Lower lobe of right lung (tissue), 2 donors: ENCODE results near the gene LECT2. TPM values are rescaled to one million over a fixed set of nuclear protein-coding genes. Genes with fewer than 3 reads are reported as not detected.

Experiments used
- ATAC-seq, 2 donors: fragments of 200-7000 bp; cut with Tn5 transposase; one replicate each; pipeline ENCODE4 v1.9.1; 2020 to 2022; ENCODE audit warnings: mild to moderate bottlenecking in 2 of 2, moderate library complexity in 2 of 2
- DNase-seq: peaks from one replicate; pipeline ENCODE4 v3.0.0-alpha.2; 2020
- H3K27ac ChIP-seq: fragments of 200-600 bp; one replicate; pipeline ENCODE4 v1.8.0; 2022
- H3K27me3 ChIP-seq: fragments of 200-600 bp; one replicate; pipeline ENCODE4 v1.8.0; 2022; ENCODE audit warnings: low read depth
- H3K36me3 ChIP-seq: fragments of 200-600 bp; one replicate; pipeline ENCODE4 v1.8.0; 2022; ENCODE audit warnings: mild to moderate bottlenecking
- H3K4me1 ChIP-seq: fragments of 200-600 bp; one replicate; pipeline ENCODE4 v1.8.0; 2022
- H3K4me3 ChIP-seq: fragments of 200-600 bp; one replicate; pipeline ENCODE4 v1.8.0; 2022; ENCODE audit warnings: mild to moderate bottlenecking
- H3K9me3 ChIP-seq: fragments of 200-600 bp; one replicate; pipeline ENCODE4 v1.8.0; 2022
- intact Hi-C: fragments of 100-400 bp; cut with DNase I; formaldehyde crosslinking; loops from one replicate; pipeline ENCODE4 v1.11.0; 2022
- long read RNA-seq: library from polyadenylated mRNA; unstranded; transcript quantifications from one replicate; pipeline ENCODE4 v2.0.0, GENCODE V29; 2021
- total RNA-seq: library from RNA; stranded (reverse); fragmentation: NEBNext Ultra II Directional; extraction: Animal tissue kit (Norgen Biotek cat#: 25700); gene quantifications from one replicate; pipeline ENCODE4 v1.2.1, GENCODE V29; 2021
- TF ChIP-seq, protein P1 (sequence below): fragments of 200-600 bp; IDR thresholded peaks from one replicate; pipeline ENCODE4 v1.8.0; 2022; ENCODE audit warnings: antibody characterized with exemption, mild to moderate bottlenecking
- donor health status: DM: no; HTN: yes; CAD: no; lungs with severe emphysema.

LECT2 gene
- total RNA-seq, result not detected
- long read RNA-seq, result 0 reads

DNA sequence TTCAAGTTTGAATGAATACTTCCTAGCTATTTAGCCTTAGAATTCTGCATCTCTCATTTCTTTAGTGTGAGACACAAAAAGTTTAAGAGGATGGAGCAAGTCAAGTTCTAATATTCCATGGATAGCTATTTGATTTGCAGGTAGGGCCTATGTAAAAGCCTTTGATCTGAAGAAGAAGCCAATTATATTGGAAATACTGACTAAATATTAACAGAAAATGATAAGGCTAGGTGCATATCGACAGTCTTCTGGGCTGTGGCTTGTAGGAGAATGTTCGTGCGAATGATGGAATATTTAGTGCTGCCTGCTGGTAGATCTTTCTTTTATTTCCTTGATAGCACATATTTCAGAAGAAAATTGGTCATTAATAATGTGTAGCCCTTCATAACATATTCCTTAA, at the start of gene LECT2:
Gene LECT2, minus strand, starts transcription at position 85 of the 400 bp plus-strand sequence. CDS start 150 bp downstream, outside the sequence.
- Histone ChIP-seq H3K36me3 (no peaks in the 10 kb centered on the region), H3K27me3 (no peaks in the 10 kb centered on the region), H3K4me3 (no peak within 1 kb of the TSS), H3K4me1 (no peaks in the 10 kb centered on the region), H3K27ac (no peak within 1 kb of the TSS), H3K9me3 (no peaks in the 10 kb centered on the region)
- TF ChIP-seq, protein P1, sequence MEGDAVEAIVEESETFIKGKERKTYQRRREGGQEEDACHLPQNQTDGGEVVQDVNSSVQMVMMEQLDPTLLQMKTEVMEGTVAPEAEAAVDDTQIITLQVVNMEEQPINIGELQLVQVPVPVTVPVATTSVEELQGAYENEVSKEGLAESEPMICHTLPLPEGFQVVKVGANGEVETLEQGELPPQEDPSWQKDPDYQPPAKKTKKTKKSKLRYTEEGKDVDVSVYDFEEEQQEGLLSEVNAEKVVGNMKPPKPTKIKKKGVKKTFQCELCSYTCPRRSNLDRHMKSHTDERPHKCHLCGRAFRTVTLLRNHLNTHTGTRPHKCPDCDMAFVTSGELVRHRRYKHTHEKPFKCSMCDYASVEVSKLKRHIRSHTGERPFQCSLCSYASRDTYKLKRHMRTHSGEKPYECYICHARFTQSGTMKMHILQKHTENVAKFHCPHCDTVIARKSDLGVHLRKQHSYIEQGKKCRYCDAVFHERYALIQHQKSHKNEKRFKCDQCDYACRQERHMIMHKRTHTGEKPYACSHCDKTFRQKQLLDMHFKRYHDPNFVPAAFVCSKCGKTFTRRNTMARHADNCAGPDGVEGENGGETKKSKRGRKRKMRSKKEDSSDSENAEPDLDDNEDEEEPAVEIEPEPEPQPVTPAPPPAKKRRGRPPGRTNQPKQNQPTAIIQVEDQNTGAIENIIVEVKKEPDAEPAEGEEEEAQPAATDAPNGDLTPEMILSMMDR, result no peak
- DNase-seq (no peak), ATAC-seq (no peak)
- intact Hi-C loops, result no loop called here

DNA sequence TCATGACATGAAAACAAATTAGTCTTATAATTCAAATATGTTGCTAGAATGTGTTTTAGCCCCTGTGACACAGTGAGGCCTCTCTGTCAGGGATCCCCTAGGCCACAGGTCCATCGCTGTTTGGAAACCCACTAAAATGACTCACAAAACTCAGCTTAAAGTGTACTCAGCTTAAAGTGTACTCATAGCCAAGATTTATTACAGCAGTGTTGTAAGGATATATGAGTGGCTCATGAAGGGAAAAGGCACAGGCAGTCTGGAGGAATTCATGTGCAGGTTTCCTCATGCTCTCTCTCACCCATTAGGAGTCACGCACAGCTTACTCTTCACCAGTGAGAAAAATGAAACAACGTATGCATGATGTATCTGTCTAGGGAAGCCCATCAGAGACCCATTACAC, 49.7 kb upstream of the LECT2 start:
- no peaks in the 10 kb centered on the region for H3K36me3 ChIP-seq
- H3K27me3 ChIP-seq, result no peaks in the 10 kb centered on the region
- TF ChIP-seq, protein P1, result no peak
- H3K27ac ChIP-seq, result no peak overlapping the region
- peaks cover 25% of the 10 kb centered on the region for H3K4me1 ChIP-seq
- H3K4me3 ChIP-seq, result no peak overlapping the region
- intact Hi-C loops, result no loop called here
- ATAC-seq (peak; percentile 29 to 49), DNase-seq (no peak)
- no peaks in the 10 kb centered on the region for H3K9me3 ChIP-seq

- H3K4me1 ChIP-seq, result peaks cover 30% of the 10 kb centered on the region
- H3K36me3 ChIP-seq, result no peaks in the 10 kb centered on the region
- no peak overlapping the region for H3K4me3 ChIP-seq
These were observed 46.7 kb upstream of the LECT2 start for GRCh38 chr5:136001466-136001981.

DNA sequence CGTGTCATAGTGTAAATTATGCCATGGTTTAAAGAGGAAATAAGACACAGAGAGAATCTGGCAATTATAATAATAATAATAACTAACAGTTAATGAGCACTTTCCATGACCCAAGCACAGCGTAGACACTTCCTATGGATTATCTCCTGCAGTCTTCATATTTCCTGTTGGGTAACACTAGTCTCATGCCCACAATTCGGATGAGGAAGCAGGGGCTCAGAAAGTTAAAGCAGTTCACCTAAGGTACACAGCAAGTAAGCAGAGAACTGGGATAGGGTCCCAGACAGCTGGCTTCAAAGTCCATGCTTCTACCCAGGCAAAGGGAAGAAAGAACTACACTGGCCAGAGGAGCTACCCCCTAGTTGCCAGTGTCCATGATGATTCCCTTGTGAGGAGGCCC, 46.1 kb upstream of the LECT2 start:
- no peak overlapping the region for H3K4me3 ChIP-seq
- TF ChIP-seq, protein P1, result no peak
- H3K9me3 ChIP-seq, result no peaks in the 10 kb centered on the region
- H3K27ac ChIP-seq, result no peak overlapping the region
- DNase-seq, result no peak
- intact Hi-C loops, result no loop called here
- no peaks in the 10 kb centered on the region for H3K36me3 ChIP-seq
- ATAC-seq, result peak; percentile 46 to 55
- no peaks in the 10 kb centered on the region for H3K27me3 ChIP-seq
- peaks cover 30% of the 10 kb centered on the region for H3K4me1 ChIP-seq

More at GRCh38 chr5:136001466-136001981, 46.7 kb upstream of the LECT2 start:
- intact Hi-C loops, result no loop called here
- ATAC-seq (peak in 1 of 2 donors; percentile 14), DNase-seq (no peak)
- Histone ChIP-seq H3K27me3 (no peaks in the 10 kb centered on the region), H3K9me3 (no peaks in the 10 kb centered on the region), H3K27ac (no peak overlapping the region)
- TF ChIP-seq, protein P1, result no peak

- TF ChIP-seq, protein P1, result no peak
- DNase-seq (no peak), ATAC-seq (no peak)
- H3K4me1 ChIP-seq, result peaks cover 30% of the 10 kb centered on the region
- no peak overlapping the region for H3K27ac ChIP-seq
- intact Hi-C loops, result no loop called here
- no peaks in the 10 kb centered on the region for H3K27me3 ChIP-seq
- H3K36me3 ChIP-seq, result no peaks in the 10 kb centered on the region
- H3K4me3 ChIP-seq, result no peak overlapping the region
- H3K9me3 ChIP-seq, result no peaks in the 10 kb centered on the region
These were observed 45.4 kb upstream of the LECT2 start for GRCh38 chr5:136000147-136000546.
